Measurements from ENCODE around the gene STK24.
"Not testable (repeated sequence)": the region's sequence is repeated elsewhere in the genome, so short reads cannot be mapped to it uniquely, and the experiment has no call there.

The STK24 gene

DNA sequence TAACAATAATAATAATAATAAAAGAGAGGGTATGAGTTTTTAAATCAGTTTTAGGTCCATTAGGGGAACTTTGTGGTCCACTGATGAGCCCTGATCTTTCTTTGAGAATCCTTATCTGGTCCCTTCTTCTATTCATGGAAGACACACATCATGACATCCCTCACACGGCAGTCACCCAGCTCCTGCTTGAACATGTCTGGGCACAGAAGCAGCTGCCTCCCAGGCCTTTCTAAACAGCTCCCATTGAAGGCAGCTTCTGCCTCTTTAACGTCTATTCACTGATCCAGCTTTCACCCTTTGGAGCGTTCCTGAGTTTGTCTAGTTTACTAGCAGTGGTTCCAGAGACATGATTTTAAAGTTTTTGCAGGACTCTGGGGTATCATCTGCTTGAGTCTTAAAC is 42.6 kb upstream of the STK24 start:
- TF ChIP-seq, protein P1, sequence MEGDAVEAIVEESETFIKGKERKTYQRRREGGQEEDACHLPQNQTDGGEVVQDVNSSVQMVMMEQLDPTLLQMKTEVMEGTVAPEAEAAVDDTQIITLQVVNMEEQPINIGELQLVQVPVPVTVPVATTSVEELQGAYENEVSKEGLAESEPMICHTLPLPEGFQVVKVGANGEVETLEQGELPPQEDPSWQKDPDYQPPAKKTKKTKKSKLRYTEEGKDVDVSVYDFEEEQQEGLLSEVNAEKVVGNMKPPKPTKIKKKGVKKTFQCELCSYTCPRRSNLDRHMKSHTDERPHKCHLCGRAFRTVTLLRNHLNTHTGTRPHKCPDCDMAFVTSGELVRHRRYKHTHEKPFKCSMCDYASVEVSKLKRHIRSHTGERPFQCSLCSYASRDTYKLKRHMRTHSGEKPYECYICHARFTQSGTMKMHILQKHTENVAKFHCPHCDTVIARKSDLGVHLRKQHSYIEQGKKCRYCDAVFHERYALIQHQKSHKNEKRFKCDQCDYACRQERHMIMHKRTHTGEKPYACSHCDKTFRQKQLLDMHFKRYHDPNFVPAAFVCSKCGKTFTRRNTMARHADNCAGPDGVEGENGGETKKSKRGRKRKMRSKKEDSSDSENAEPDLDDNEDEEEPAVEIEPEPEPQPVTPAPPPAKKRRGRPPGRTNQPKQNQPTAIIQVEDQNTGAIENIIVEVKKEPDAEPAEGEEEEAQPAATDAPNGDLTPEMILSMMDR (IDR thresholded peaks at IDR 0.05; ENCODE audit: low read depth, low read length, poor library complexity, severe bottlenecking) = no peak
- TF ChIP-seq EZH2phosphoT487 (IDR thresholded peaks at IDR 0.05; ENCODE audit: borderline replicate concordance, low read length) = no peak

DNA sequence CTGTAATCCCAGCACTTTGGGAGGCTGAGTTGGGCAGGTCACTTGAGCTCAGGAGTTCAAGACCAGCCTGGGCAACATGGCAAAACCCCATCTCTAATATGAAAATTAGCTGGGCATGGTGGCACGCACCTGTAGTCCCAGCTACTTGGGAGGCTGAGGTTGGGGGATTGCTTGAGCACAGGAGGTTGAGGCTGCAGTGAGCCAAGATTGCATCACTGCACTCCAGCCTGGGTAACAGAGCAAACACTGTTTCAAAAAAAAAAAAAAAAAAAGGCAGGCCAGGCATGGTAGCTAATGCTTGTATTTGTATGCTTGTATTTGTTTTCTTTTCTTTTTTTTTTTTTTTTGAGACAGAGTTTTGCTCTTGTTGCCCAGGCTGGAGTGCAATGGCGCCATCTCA is 38.7 kb upstream of the STK24 start:
- not testable (repeated sequence) for H3K79me2 ChIP-seq (ENCODE audit: control insufficient read depth, low read length); H3K36me3 ChIP-seq (ENCODE audit: control insufficient read depth, low read length); H3F3A ChIP-seq (ENCODE audit: control insufficient read depth, insufficient read depth); H3K9me2 ChIP-seq (replicated peaks; ENCODE audit: control insufficient read depth, low read length); H3K9me3 ChIP-seq (ENCODE audit: control insufficient read depth, insufficient read depth, low read length); H3K4me3 ChIP-seq (ENCODE audit: low read length); H4K20me1 ChIP-seq (ENCODE audit: control insufficient read depth, insufficient read depth, low read depth, low read length); H3K27ac ChIP-seq (ENCODE audit: low read depth, low read length); H3K4me1 ChIP-seq (ENCODE audit: control insufficient read depth, low read length); H3K4me2 ChIP-seq (ENCODE audit: low read length)
- peaks cover 10% of the 10 kb centered on the region for H3K27me3 ChIP-seq (ENCODE audit: control insufficient read depth, low read length)

More for the DNA sequence above, 42.6 kb upstream of the STK24 start:
- Histone ChIP-seq H3K9me2 (replicated peaks; ENCODE audit: control insufficient read depth, low read length) (no peaks in the 10 kb centered on the region), H3K27ac (ENCODE audit: low read depth, low read length) (no peak overlapping the region), H3K9me3 (ENCODE audit: control insufficient read depth, insufficient read depth, low read length) (no peaks in the 10 kb centered on the region), H3K4me3 (ENCODE audit: low read length) (no peak overlapping the region), H3K4me2 (ENCODE audit: low read length) (no peak overlapping the region), H3K4me1 (ENCODE audit: control insufficient read depth, low read length) (no peaks in the 10 kb centered on the region), H3K36me3 (ENCODE audit: control insufficient read depth, low read length) (no peaks in the 10 kb centered on the region), H4K20me1 (ENCODE audit: control insufficient read depth, insufficient read depth, low read depth, low read length) (no peaks in the 10 kb centered on the region), H3K27me3 (ENCODE audit: control insufficient read depth, low read length) (0 out of 2 replicates have a peak, but pooled peaks cover 2% of the 10 kb centered on the region), H3K79me2 (ENCODE audit: control insufficient read depth, low read length) (no peaks in the 10 kb centered on the region), H3F3A (ENCODE audit: control insufficient read depth, insufficient read depth) (no peaks in the 10 kb centered on the region)

DNA sequence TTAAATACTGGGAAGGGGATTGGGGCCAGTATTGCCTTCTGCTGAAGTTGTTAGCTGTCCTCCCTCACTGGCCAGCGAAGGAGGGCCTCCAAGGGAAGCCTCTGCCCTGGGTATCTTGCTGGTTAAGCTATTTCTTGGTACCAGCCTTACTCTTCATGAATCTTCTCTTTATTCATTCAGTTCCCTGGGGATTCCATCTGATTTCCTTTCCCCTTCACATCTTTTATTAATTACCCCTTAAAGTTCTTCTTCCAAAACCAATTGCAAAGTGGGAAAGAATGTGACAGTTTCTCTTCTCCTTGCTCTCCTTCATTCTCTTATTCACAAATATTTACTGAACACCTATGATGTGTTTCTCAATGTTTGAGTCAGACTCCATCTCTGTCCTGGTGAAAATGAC is 36.7 kb upstream of the STK24 start:
- H3K27me3 ChIP-seq (ENCODE audit: control insufficient read depth, low read length) = peaks cover 10% of the 10 kb centered on the region
- no peaks in the 10 kb centered on the region for H3F3A ChIP-seq (ENCODE audit: control insufficient read depth, insufficient read depth)
- H3K4me3 ChIP-seq (ENCODE audit: low read length) = no peak overlapping the region
- H3K79me2 ChIP-seq (ENCODE audit: control insufficient read depth, low read length) = no peaks in the 10 kb centered on the region
- no peaks in the 10 kb centered on the region for H3K4me1 ChIP-seq (ENCODE audit: control insufficient read depth, low read length)
- no peaks in the 10 kb centered on the region for H3K9me2 ChIP-seq (replicated peaks; ENCODE audit: control insufficient read depth, low read length)
- no peak overlapping the region for H3K4me2 ChIP-seq (ENCODE audit: low read length)
- no peaks in the 10 kb centered on the region for H3K36me3 ChIP-seq (ENCODE audit: control insufficient read depth, low read length)
- H4K20me1 ChIP-seq (ENCODE audit: control insufficient read depth, insufficient read depth, low read depth, low read length) = no peaks in the 10 kb centered on the region
- TF ChIP-seq, protein P1 (IDR thresholded peaks at IDR 0.05; ENCODE audit: low read depth, low read length, poor library complexity, severe bottlenecking) = no peak
- TF ChIP-seq EZH2phosphoT487 (IDR thresholded peaks at IDR 0.05; ENCODE audit: borderline replicate concordance, low read length) = no peak
- H3K27ac ChIP-seq (ENCODE audit: low read depth, low read length) = no peak overlapping the region
- H3K9me3 ChIP-seq (ENCODE audit: control insufficient read depth, insufficient read depth, low read length) = no peaks in the 10 kb centered on the region

DNA sequence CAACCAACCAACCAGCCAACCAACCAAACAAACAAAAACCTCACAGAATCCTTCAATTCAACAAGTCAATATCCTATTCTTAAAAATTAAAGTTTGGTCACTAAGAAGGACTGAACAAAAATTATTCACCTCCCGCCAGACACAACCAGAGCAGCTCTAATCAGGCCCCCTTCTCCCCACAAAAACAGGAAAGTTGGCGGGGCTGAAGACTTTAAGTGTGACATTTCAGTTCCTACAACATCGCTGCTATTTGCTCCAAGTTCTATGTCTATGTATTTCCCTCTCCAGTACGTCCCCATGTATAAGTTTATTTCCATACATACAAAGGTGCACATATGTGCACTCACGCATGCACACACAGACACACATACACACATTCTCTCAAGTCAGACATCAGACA is 32.8 kb upstream of the STK24 start:
- TF ChIP-seq, protein P1 (IDR thresholded peaks at IDR 0.05; ENCODE audit: low read depth, low read length, poor library complexity, severe bottlenecking) = no peak
- no peak for TF ChIP-seq EZH2phosphoT487 (IDR thresholded peaks at IDR 0.05; ENCODE audit: borderline replicate concordance, low read length)
- Histone ChIP-seq H3K27me3 (ENCODE audit: control insufficient read depth, low read length) (peaks cover 10% of the 10 kb centered on the region), H3K9me3 (ENCODE audit: control insufficient read depth, insufficient read depth, low read length) (no peaks in the 10 kb centered on the region), H3K79me2 (ENCODE audit: control insufficient read depth, low read length) (no peaks in the 10 kb centered on the region), H3F3A (ENCODE audit: control insufficient read depth, insufficient read depth) (no peaks in the 10 kb centered on the region), H4K20me1 (ENCODE audit: control insufficient read depth, insufficient read depth, low read depth, low read length) (no peaks in the 10 kb centered on the region), H3K9me2 (replicated peaks; ENCODE audit: control insufficient read depth, low read length) (no peaks in the 10 kb centered on the region), H3K27ac (ENCODE audit: low read depth, low read length) (no peak overlapping the region), H3K4me3 (ENCODE audit: low read length) (no peak overlapping the region), H3K4me2 (ENCODE audit: low read length) (no peak overlapping the region), H3K36me3 (ENCODE audit: control insufficient read depth, low read length) (no peaks in the 10 kb centered on the region), H3K4me1 (ENCODE audit: control insufficient read depth, low read length) (no peaks in the 10 kb centered on the region)
